Measurements from ENCODE around the gene HMGA1. TPM values are rescaled to one million over a fixed set of nuclear protein-coding genes. Genes with fewer than 3 reads are reported as not detected.

The HMGA1 gene
- total and polyA plus RNA-seq, 10 of the 15 experiments (the other 5 are each of a cell fraction or from before 2014, with no cell fraction given): 13.4 to 885 (median 508) TPM

GRCh38 chr6:34196116-34196832 lies 40.4 kb upstream of the HMGA1 start (continued):
- TF ChIP-seq E4F1 (IDR thresholded peaks at IDR 0.05; ENCODE audit: borderline replicate concordance, partially characterized antibody) (no peak), MTA3 (IDR thresholded peaks at IDR 0.05; ENCODE audit: borderline replicate concordance, low read length) (no peak), POLR2A (IDR thresholded peaks at IDR 0.05; ENCODE audit: low read depth, low read length) (peak; percentile 77), ZBTB40 (IDR thresholded peaks at IDR 0.05; ENCODE audit: borderline replicate concordance) (no peak), HCFC1 (IDR thresholded peaks at IDR 0.05; ENCODE audit: low read length) (no peak), ZNF592 (IDR thresholded peaks at IDR 0.05) (no peak), IRF4 (IDR thresholded peaks at IDR 0.05; ENCODE audit: low read depth, low read length) (no peak), CBFB (IDR thresholded peaks at IDR 0.05; ENCODE audit: low read depth) (no peak), NRF1 (conservative IDR thresholded peaks at IDR 0.05; ENCODE audit: low read depth, low read length) (no peak), EP300 (IDR thresholded peaks at IDR 0.05; ENCODE audit: borderline replicate concordance in 1 of 2, control insufficient read depth in 1 of 2, low read depth in 2 of 2, low read length in 2 of 2) (0 out of 4 replicates have a peak, but pooled peaks of 1 of the 2 experiments have one; percentile 42), ATF7 (IDR thresholded peaks at IDR 0.05; ENCODE audit: low read depth) (no peak), USF1 (IDR thresholded peaks at IDR 0.05; ENCODE audit: borderline replicate concordance, extremely low read length, insufficient read depth, low read depth, low read length) (no peak), SMARCA5 (IDR thresholded peaks at IDR 0.05) (peak; percentile 88; the same call in 1 of the 2 replicates), MEF2A (IDR thresholded peaks at IDR 0.05; ENCODE audit: insufficient read depth, low read depth, low read length) (no peak), MYC (IDR thresholded peaks at IDR 0.05; ENCODE audit: insufficient read depth, insufficient read length, insufficient replicate concordance, low read length, severe bottlenecking) (peak; percentile 61), KDM1A (IDR thresholded peaks at IDR 0.05; ENCODE audit: borderline replicate concordance) (no peak), EGR1 (IDR thresholded peaks at IDR 0.05; ENCODE audit: borderline replicate concordance in 1 of 2, low read depth in 2 of 2, low read length in 2 of 2) (no peak), YY1 (IDR thresholded peaks at IDR 0.05; ENCODE audit: low read depth, low read length) (peak; percentile 82)

All from GM12878 (cell line).